Measurements from ENCODE around the gene SPAAR. TPM values are rescaled to one million over a fixed set of nuclear protein-coding genes. Genes with fewer than 3 reads are reported as not detected.
A peak's percentile ranks its signal among the peaks of the same experiment; 100 is the strongest.

SPAAR gene
- total RNA-seq, 1 donor: 0.72 TPM

GRCh38 chr9:35920051-35920620 lies 10.8 kb downstream of the SPAAR start:
- H3K4me2 ChIP-seq (ENCODE audit: insufficient read depth, low read length): no peak overlapping the region
- no peak for TF ChIP-seq CTCF (IDR thresholded peaks at IDR 0.05; ENCODE audit: extremely low read depth, low read depth, low read length)
- H3K9me3 ChIP-seq (ENCODE audit: low read depth, low read length): no peaks in the 10 kb centered on the region
- H3K4me1 ChIP-seq (ENCODE audit: insufficient read depth, low read length): peaks cover 19% of the 10 kb centered on the region
- no peaks in the 10 kb centered on the region for H3K36me3 ChIP-seq (ENCODE audit: insufficient read depth, low read length)
- DNase-seq (ENCODE audit: insufficient read length, low spot score, missing footprints): no peak
- H3K4me3 ChIP-seq (ENCODE audit: insufficient read depth, low read length): no peak overlapping the region
- no peaks in the 10 kb centered on the region for H3K79me2 ChIP-seq (ENCODE audit: insufficient read depth, low read length)
- no peaks in the 10 kb centered on the region for H4K20me1 ChIP-seq (ENCODE audit: insufficient read depth, low read length)
- H2AFZ ChIP-seq (ENCODE audit: low read length): peak overlapping the region; percentile 32
- no peaks in the 10 kb centered on the region for H3K27me3 ChIP-seq (ENCODE audit: insufficient read depth, low read length)
- H3K27ac ChIP-seq (ENCODE audit: low read depth, low read length): no peak overlapping the region

DNA sequence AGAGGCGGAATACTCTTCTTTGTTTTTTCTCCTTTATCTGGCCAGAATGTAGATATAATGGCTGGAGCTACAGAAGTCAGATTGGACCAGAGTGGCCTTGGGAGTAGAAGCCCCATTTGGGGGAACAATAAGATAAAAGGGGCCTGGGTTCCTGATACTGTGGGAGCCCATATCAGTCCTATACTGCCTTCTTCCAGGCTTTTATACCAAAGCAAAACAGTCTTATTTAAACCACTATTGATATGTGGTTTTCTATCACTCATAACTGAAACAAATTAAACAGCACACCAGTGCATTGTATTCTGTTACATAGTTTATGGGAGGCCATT lies 14.3 kb downstream of the SPAAR start:
- H3K9me3 ChIP-seq (ENCODE audit: low read depth, low read length): no peaks in the 10 kb centered on the region
- peak overlapping the region; percentile 93 for H3K27ac ChIP-seq (ENCODE audit: low read depth, low read length)
- H3K4me2 ChIP-seq (ENCODE audit: insufficient read depth, low read length): peak overlapping the region; percentile 80
- no peaks in the 10 kb centered on the region for H3K79me2 ChIP-seq (ENCODE audit: insufficient read depth, low read length)
- H2AFZ ChIP-seq (ENCODE audit: low read length): no peak overlapping the region
- H4K20me1 ChIP-seq (ENCODE audit: insufficient read depth, low read length): no peaks in the 10 kb centered on the region
- no peak for DNase-seq (ENCODE audit: insufficient read length, low spot score, missing footprints)
- TF ChIP-seq CTCF (IDR thresholded peaks at IDR 0.05; ENCODE audit: extremely low read depth, low read depth, low read length): no peak
- H3K36me3 ChIP-seq (ENCODE audit: insufficient read depth, low read length): no peaks in the 10 kb centered on the region
- no peak overlapping the region for H3K4me3 ChIP-seq (ENCODE audit: insufficient read depth, low read length)
- H3K4me1 ChIP-seq (ENCODE audit: insufficient read depth, low read length): peaks cover 36% of the 10 kb centered on the region
- no peaks in the 10 kb centered on the region for H3K27me3 ChIP-seq (ENCODE audit: insufficient read depth, low read length)

GRCh38 chr9:35923927-35924763 lies 14.9 kb downstream of the SPAAR start:
- Histone ChIP-seq H3K4me2 (ENCODE audit: insufficient read depth, low read length) (peak overlapping the region; percentile 80), H3K4me3 (ENCODE audit: insufficient read depth, low read length) (peak overlapping the region; percentile 51), H3K27ac (ENCODE audit: low read depth, low read length) (peak overlapping the region; percentile 93), H3K27me3 (ENCODE audit: insufficient read depth, low read length) (no peaks in the 10 kb centered on the region), H2AFZ (ENCODE audit: low read length) (peak overlapping the region; percentile 43), H3K79me2 (ENCODE audit: insufficient read depth, low read length) (no peaks in the 10 kb centered on the region), H3K36me3 (ENCODE audit: insufficient read depth, low read length) (no peaks in the 10 kb centered on the region), H4K20me1 (ENCODE audit: insufficient read depth, low read length) (no peaks in the 10 kb centered on the region), H3K9me3 (ENCODE audit: low read depth, low read length) (no peaks in the 10 kb centered on the region), H3K4me1 (ENCODE audit: insufficient read depth, low read length) (peaks cover 39% of the 10 kb centered on the region)
- no peak for TF ChIP-seq CTCF (IDR thresholded peaks at IDR 0.05; ENCODE audit: extremely low read depth, low read depth, low read length)
- peak; percentile 95 for DNase-seq (ENCODE audit: insufficient read length, low spot score, missing footprints)
